CD4-positive, alpha-beta T cell (primary cell): ENCODE measurements around the gene SCGB1D1. TPM values are rescaled to one million over a fixed set of nuclear protein-coding genes. Genes with fewer than 3 reads are reported as not detected.

Source experiments
- ATAC-seq: fragments of 200-7000 bp; cut with Tn5 transposase; one replicate; pipeline ENCODE4 v1.10.0; 2022; ENCODE audit warnings: mild to moderate bottlenecking; ENCODE audit not compliant: poor library complexity
- CTCF ChIA-PET: fragments of 350-600 bp; sonication (Branson Sonifier 250); formaldehyde crosslinking; loops from one replicate; lab custom pipeline; 2021; ENCODE audit warnings: antibody characterized with exemption, inconsistent platforms; lab: Charles Lee
- POLR2A ChIA-PET: fragments of 350-600 bp; sonication (Branson Sonifier 250); formaldehyde crosslinking; loops from one replicate; lab custom pipeline; 2021; ENCODE audit warnings: antibody characterized with exemption, inconsistent platforms; lab: Charles Lee
- DNase-seq, 14 experiments: peaks; one replicate each; pipeline ENCODE4 v3.0.0-alpha.2; 2013 to 2020; ENCODE audit warnings: mixed read lengths in 2 of 14
- H3K27ac ChIP-seq, 2 donors: one replicate each; pipeline versions ENCODE4 v1.5.1 to v1.7.0; 2013; ENCODE audit warnings: low read length in 2 of 2, low read depth in 1 of 2, mild to moderate bottlenecking in 1 of 2
- H3K27me3 ChIP-seq, 2 experiments: 1 replicate in 1 of 2; 2 replicates in 1 of 2; pipeline versions ENCODE4 v1.6.1 to v1.7.0; 2013; ENCODE audit warnings: low read length in 2 of 2, control low read depth in 1 of 2, mild to moderate bottlenecking in 1 of 2, moderate library complexity in 1 of 2; ENCODE audit not compliant: insufficient read depth in 2 of 2, control insufficient read depth in 1 of 2
- H3K36me3 ChIP-seq: one replicate; pipeline ENCODE4 v1.6.1; 2013; ENCODE audit warnings: low read length, control low read depth; ENCODE audit not compliant: insufficient read depth
- H3K4me1 ChIP-seq: one replicate; pipeline ENCODE4 v1.6.1; 2013; ENCODE audit warnings: low read length, control low read depth; ENCODE audit not compliant: insufficient read depth
- H3K4me3 ChIP-seq: one replicate; pipeline ENCODE4 v1.5.1; 2013; ENCODE audit warnings: mild to moderate bottlenecking, low read length, moderate library complexity
- H3K9me3 ChIP-seq, 2 experiments: 1 replicate in 1 of 2; 2 replicates in 1 of 2; pipeline versions ENCODE4 v1.6.1 to v1.7.0; 2013; ENCODE audit warnings: low read length in 2 of 2, mild to moderate bottlenecking in 2 of 2, control low read depth in 1 of 2, moderate library complexity in 1 of 2; ENCODE audit not compliant: control insufficient read depth in 1 of 2, insufficient read depth in 1 of 2
- H3K27ac Mint-ChIP-seq: one replicate; pipeline ENCODE4 v1.8.0; 2020; ENCODE audit warnings: mixed read lengths
- H3K27me3 Mint-ChIP-seq: one replicate; pipeline ENCODE4 v1.8.0; 2021; ENCODE audit warnings: mixed read lengths
- H3K36me3 Mint-ChIP-seq: one replicate; pipeline ENCODE4 v1.8.0; 2021; ENCODE audit warnings: low read depth, mixed read lengths
- H3K4me1 Mint-ChIP-seq: one replicate; pipeline ENCODE4 v1.8.0; 2021; ENCODE audit warnings: low read depth, mixed read lengths
- H3K4me3 Mint-ChIP-seq: one replicate; pipeline ENCODE4 v1.8.0; 2020; ENCODE audit warnings: mild to moderate bottlenecking, mixed read lengths
- H3K9me3 Mint-ChIP-seq: one replicate; pipeline ENCODE4 v1.8.0; 2020; ENCODE audit warnings: mixed read lengths
- intact Hi-C, 2 experiments: fragments of 100-400 bp; cut with DNase I in 1 of 2; cut with micrococcal nuclease in 1 of 2; formaldehyde crosslinking; loops; one replicate each; pipeline versions ENCODE4 v1.15.1 to v1.9.0; 2023 to 2025; cut with DNase I, micrococcal nuclease
- total RNA-seq, 174 experiments: library from RNA in 2 of 174; stranded (reverse) in 2 of 174; gene quantifications; one replicate each; pipeline ENCODE4 v1.2.3 and lab custom pipeline; 2021 to 2026
- TF ChIP-seq, protein P1 (sequence below): fragments of 200-600 bp; IDR thresholded peaks from one replicate; pipeline ENCODE4 v1.8.0; 2022; ENCODE audit warnings: antibody characterized with exemption, mild to moderate bottlenecking

SCGB1D1 gene
- total RNA-seq, 2 experiments from 2014 or later: not detected

DNA sequence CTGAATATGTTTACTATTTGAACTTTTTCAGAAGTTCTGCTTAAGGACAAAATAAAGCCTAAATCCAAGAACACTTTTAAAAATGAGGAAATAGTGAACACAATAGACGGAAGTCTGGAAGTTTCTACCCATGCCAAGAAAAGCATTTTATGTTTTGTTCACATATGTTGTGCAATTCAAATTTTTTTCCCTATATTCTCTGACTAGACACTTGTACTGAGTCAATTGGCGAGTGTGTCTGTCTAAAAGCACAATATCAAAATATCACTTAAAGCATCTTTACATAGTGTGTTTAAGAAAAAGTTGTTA, 37.0 kb upstream of the SCGB1D1 start:
- Mint-ChIP-seq H3K4me1 (no peaks in the 10 kb centered on the region), H3K27ac (no peak overlapping the region), H3K36me3 (peaks cover 44% of the 10 kb centered on the region), H3K9me3 (no peaks in the 10 kb centered on the region), H3K4me3 (no peak overlapping the region), H3K27me3 (no peaks in the 10 kb centered on the region)
- ChIA-PET POLR2A (no interaction called here), CTCF (interaction anchor here (0.7 kb wide), 2 partner anchors 86 to 240 kb away, joined by 4 read pairs; no protein-coding TSS in a partner anchor)
- Histone ChIP-seq H3K27ac (no peak overlapping the region), H3K27me3 (no peaks in the 10 kb centered on the region), H3K9me3 (no peaks in the 10 kb centered on the region), H3K36me3 (peaks cover 41% of the 10 kb centered on the region), H3K4me3 (no peak overlapping the region), H3K4me1 (no peaks in the 10 kb centered on the region)
- ATAC-seq: no peak
- TF ChIP-seq, protein P1, sequence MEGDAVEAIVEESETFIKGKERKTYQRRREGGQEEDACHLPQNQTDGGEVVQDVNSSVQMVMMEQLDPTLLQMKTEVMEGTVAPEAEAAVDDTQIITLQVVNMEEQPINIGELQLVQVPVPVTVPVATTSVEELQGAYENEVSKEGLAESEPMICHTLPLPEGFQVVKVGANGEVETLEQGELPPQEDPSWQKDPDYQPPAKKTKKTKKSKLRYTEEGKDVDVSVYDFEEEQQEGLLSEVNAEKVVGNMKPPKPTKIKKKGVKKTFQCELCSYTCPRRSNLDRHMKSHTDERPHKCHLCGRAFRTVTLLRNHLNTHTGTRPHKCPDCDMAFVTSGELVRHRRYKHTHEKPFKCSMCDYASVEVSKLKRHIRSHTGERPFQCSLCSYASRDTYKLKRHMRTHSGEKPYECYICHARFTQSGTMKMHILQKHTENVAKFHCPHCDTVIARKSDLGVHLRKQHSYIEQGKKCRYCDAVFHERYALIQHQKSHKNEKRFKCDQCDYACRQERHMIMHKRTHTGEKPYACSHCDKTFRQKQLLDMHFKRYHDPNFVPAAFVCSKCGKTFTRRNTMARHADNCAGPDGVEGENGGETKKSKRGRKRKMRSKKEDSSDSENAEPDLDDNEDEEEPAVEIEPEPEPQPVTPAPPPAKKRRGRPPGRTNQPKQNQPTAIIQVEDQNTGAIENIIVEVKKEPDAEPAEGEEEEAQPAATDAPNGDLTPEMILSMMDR: no peak
- intact Hi-C loops: no loop called here
- DNase-seq: no peak

- H3K9me3 ChIP-seq: no peaks in the 10 kb centered on the region
- POLR2A ChIA-PET: no interaction called here
- H3K27me3 ChIP-seq: no peaks in the 10 kb centered on the region
- no peaks in the 10 kb centered on the region for H3K4me1 ChIP-seq
- ATAC-seq (no peak), DNase-seq (no peak)
- no peak overlapping the region for H3K27ac Mint-ChIP-seq
- no peak overlapping the region for H3K27ac ChIP-seq
- peaks cover 2% of the 10 kb centered on the region for H3K27me3 Mint-ChIP-seq
- no peak overlapping the region for H3K4me3 ChIP-seq
- intact Hi-C loops: no loop called here
- peaks cover 35% of the 10 kb centered on the region for H3K36me3 ChIP-seq
- TF ChIP-seq, protein P1: no peak
- no peaks in the 10 kb centered on the region for H3K9me3 Mint-ChIP-seq
- peaks cover 40% of the 10 kb centered on the region for H3K36me3 Mint-ChIP-seq
- H3K4me1 Mint-ChIP-seq: no peaks in the 10 kb centered on the region
- no peak overlapping the region for H3K4me3 Mint-ChIP-seq
- CTCF ChIA-PET: interaction anchor here (0.7 to 1.4 kb wide), 3 partner anchors 18 to 240 kb away, joined by 4 read pairs; no protein-coding TSS in a partner anchor
These were observed 36.4 kb upstream of the SCGB1D1 start for GRCh38 chr11:62153617-62154016.

DNA sequence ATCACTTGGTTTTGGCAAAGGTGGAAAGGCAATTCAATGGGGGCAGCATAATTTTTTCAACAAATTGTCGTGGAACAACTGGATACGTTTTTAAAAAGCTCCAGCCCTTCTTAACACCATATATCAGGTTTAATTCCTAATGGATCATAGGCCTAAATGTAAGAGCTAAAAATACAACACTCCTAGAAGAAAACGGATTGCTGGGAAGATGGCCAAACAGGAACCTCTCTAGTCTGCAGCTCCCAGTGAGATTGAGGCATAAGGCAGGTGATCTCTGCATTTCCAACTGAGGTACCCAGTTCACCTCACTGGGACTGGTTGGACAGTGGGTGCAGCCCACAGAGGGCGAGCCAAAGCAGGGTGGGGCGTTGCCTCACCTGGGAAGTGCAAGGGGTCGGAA, 32.4 kb upstream of the SCGB1D1 start:
- Mint-ChIP-seq H3K27me3 (peaks cover 41% of the 10 kb centered on the region), H3K27ac (no peak overlapping the region), H3K36me3 (peaks cover 8% of the 10 kb centered on the region), H3K4me3 (no peak overlapping the region), H3K4me1 (no peaks in the 10 kb centered on the region), H3K9me3 (no peaks in the 10 kb centered on the region)
- CTCF ChIA-PET: no interaction called here
- DNase-seq (no peak), ATAC-seq (no peak)
- Histone ChIP-seq H3K4me3 (no peak overlapping the region), H3K4me1 (no peaks in the 10 kb centered on the region), H3K27me3 (no peaks in the 10 kb centered on the region), H3K27ac (no peak overlapping the region), H3K36me3 (peaks cover 6% of the 10 kb centered on the region), H3K9me3 (no peaks in the 10 kb centered on the region)
- POLR2A ChIA-PET: no interaction called here
- TF ChIP-seq, protein P1: no peak
- intact Hi-C loops: no loop called here
